ENCODE results near the gene JHY. TPM values are rescaled to one million over a fixed set of nuclear protein-coding genes. Genes with fewer than 3 reads are reported as not detected.

Gene JHY
- total RNA-seq, 1 experiment from 2014 or later, result 0.34 TPM

- Mint-ChIP-seq H3K27ac (ENCODE audit: unreplicated experiment) (no peak overlapping the region), H3K9me3 (ENCODE audit: unreplicated experiment) (no peaks in the 10 kb centered on the region), H3K36me3 (ENCODE audit: insufficient read depth, unreplicated experiment) (no peaks in the 10 kb centered on the region), H3K4me3 (ENCODE audit: unreplicated experiment) (no peak overlapping the region), H3K4me1 (ENCODE audit: low read depth, unreplicated experiment) (peaks cover 5% of the 10 kb centered on the region), H3K27me3 (ENCODE audit: insufficient read depth, unreplicated experiment) (peaks cover 12% of the 10 kb centered on the region)
- H3K9me3 ChIP-seq, result no peaks in the 10 kb centered on the region
- CTCF ChIA-PET, result no interaction called here
- no TSS peak for BruUV-seq (replicated peaks)
- intact Hi-C loops (cut with micrococcal nuclease; ENCODE audit: unreplicated experiment), result no loop called here
- no peak for DNase-seq
- H3K27me3 ChIP-seq (replicated peaks; ENCODE audit: control insufficient read depth, insufficient read depth, low read length), result no peaks in the 10 kb centered on the region; the same call in 1 of the 2 replicates
- no peak for TF ChIP-seq CTCF (IDR thresholded peaks at IDR 0.05; ENCODE audit: insufficient read depth in 1 of 2, low read depth in 1 of 2, low read length in 1 of 2, severe bottlenecking in 1 of 2, unreplicated experiment in 1 of 2)
- no peaks in the 10 kb centered on the region for H3K36me3 ChIP-seq (ENCODE audit: control insufficient read depth, insufficient read depth, low read length)
- POLR2A ChIA-PET, result no interaction called here
- H3K4me1 ChIP-seq, result peaks cover 3% of the 10 kb centered on the region; the same call in 1 of the 2 replicates
- H3K4me3 ChIP-seq (ENCODE audit: low read depth, low read length), result no peak overlapping the region
Measured at GRCh38 chr11:122848186-122848585, 34.4 kb upstream of the JHY start.

- no peak for DNase-seq
- no peak overlapping the region for H3K27ac Mint-ChIP-seq (ENCODE audit: unreplicated experiment)
- intact Hi-C loops (cut with micrococcal nuclease; ENCODE audit: unreplicated experiment), result no loop called here
- H3K36me3 ChIP-seq (ENCODE audit: control insufficient read depth, insufficient read depth, low read length), result no peaks in the 10 kb centered on the region
- H3K4me1 Mint-ChIP-seq (ENCODE audit: low read depth, unreplicated experiment), result no peaks in the 10 kb centered on the region
- no peaks in the 10 kb centered on the region for H3K4me1 ChIP-seq
- peaks cover 8% of the 10 kb centered on the region for H3K27me3 Mint-ChIP-seq (ENCODE audit: insufficient read depth, unreplicated experiment)
- no TSS peak for BruUV-seq (replicated peaks)
- H3K27me3 ChIP-seq (replicated peaks; ENCODE audit: control insufficient read depth, insufficient read depth, low read length), result no peaks in the 10 kb centered on the region; the same call in 1 of the 2 replicates
- no peaks in the 10 kb centered on the region for H3K36me3 Mint-ChIP-seq (ENCODE audit: insufficient read depth, unreplicated experiment)
- ChIA-PET POLR2A (no interaction called here), CTCF (interaction anchor here (0.6 kb wide), 1 partner anchor 18 kb away, joined by 3 read pairs; no protein-coding TSS in a partner anchor)
- TF ChIP-seq CTCF (IDR thresholded peaks at IDR 0.05; ENCODE audit: insufficient read depth in 1 of 2, low read depth in 1 of 2, low read length in 1 of 2, severe bottlenecking in 1 of 2, unreplicated experiment in 1 of 2), result no peak
- H3K4me3 ChIP-seq (ENCODE audit: low read depth, low read length), result no peak overlapping the region
- H3K9me3 Mint-ChIP-seq (ENCODE audit: unreplicated experiment), result no peaks in the 10 kb centered on the region
- no peaks in the 10 kb centered on the region for H3K9me3 ChIP-seq
- H3K4me3 Mint-ChIP-seq (ENCODE audit: unreplicated experiment), result no peak overlapping the region
Measured at GRCh38 chr11:122850076-122850631, 32.4 kb upstream of the JHY start.

GRCh38 chr11:122851366-122851966, 31.1 kb upstream of the JHY start:
- POLR2A ChIA-PET, result no interaction called here
- H3K36me3 Mint-ChIP-seq (ENCODE audit: insufficient read depth, unreplicated experiment), result no peaks in the 10 kb centered on the region
- TF ChIP-seq CTCF (IDR thresholded peaks at IDR 0.05; ENCODE audit: insufficient read depth in 1 of 2, low read depth in 1 of 2, low read length in 1 of 2, severe bottlenecking in 1 of 2, unreplicated experiment in 1 of 2), result no peak
- H3K9me3 ChIP-seq, result no peaks in the 10 kb centered on the region
- no peak for DNase-seq
- H3K4me1 ChIP-seq, result peaks cover 12% of the 10 kb centered on the region
- no peak overlapping the region for H3K27ac Mint-ChIP-seq (ENCODE audit: unreplicated experiment)
- peaks cover 3% of the 10 kb centered on the region for H3K27me3 Mint-ChIP-seq (ENCODE audit: insufficient read depth, unreplicated experiment)
- no TSS peak for BruUV-seq (replicated peaks)
- H3K4me3 ChIP-seq (ENCODE audit: low read depth, low read length), result no peak overlapping the region
- H3K27me3 ChIP-seq (replicated peaks; ENCODE audit: control insufficient read depth, insufficient read depth, low read length), result no peaks in the 10 kb centered on the region; the same call in 1 of the 2 replicates
- peaks cover 12% of the 10 kb centered on the region for H3K4me1 Mint-ChIP-seq (ENCODE audit: low read depth, unreplicated experiment)
- no peaks in the 10 kb centered on the region for H3K36me3 ChIP-seq (ENCODE audit: control insufficient read depth, insufficient read depth, low read length)
- intact Hi-C loops (cut with micrococcal nuclease; ENCODE audit: unreplicated experiment), result no loop called here
- H3K9me3 Mint-ChIP-seq (ENCODE audit: unreplicated experiment), result no peaks in the 10 kb centered on the region
- CTCF ChIA-PET, result interaction anchor here (0.7 to 1.9 kb wide), 5 partner anchors 54 to 223 kb away, joined by 3 to 14 read pairs (median 6); no protein-coding TSS in a partner anchor
- H3K4me3 Mint-ChIP-seq (ENCODE audit: unreplicated experiment), result no peak overlapping the region

All from Caco-2 (cell line).